Left ventricle myocardium inferior (tissue), 1 donor: Measurements from ENCODE around the gene ELP5. TPM values are rescaled to one million over a fixed set of nuclear protein-coding genes. Genes with fewer than 3 reads are reported as not detected.

ENCODE experiments used
- DNase-seq: peaks from one replicate; pipeline ENCODE4 v3.0.0-alpha.2; 2020
- H3K27ac ChIP-seq: fragments of 200-600 bp; replicated peaks from 2 replicates; pipeline ENCODE4 v1.8.0; 2021
- H3K27me3 ChIP-seq: fragments of 200-600 bp; 2 replicates; pipeline ENCODE4 v1.8.0; 2021; ENCODE audit warnings: low read depth
- H3K36me3 ChIP-seq: fragments of 200-600 bp; 2 replicates; pipeline ENCODE4 v1.8.0; 2021
- H3K4me1 ChIP-seq: fragments of 200-600 bp; 2 replicates; pipeline ENCODE4 v1.8.0; 2021
- H3K4me3 ChIP-seq: fragments of 200-600 bp; 2 replicates; pipeline ENCODE4 v1.8.0; 2021; ENCODE audit warnings: mild to moderate bottlenecking, moderate library complexity
- H3K9me3 ChIP-seq: fragments of 200-600 bp; replicated peaks from 2 replicates; pipeline ENCODE4 v1.8.0; 2021
- intact Hi-C: fragments of 100-400 bp; cut with micrococcal nuclease; formaldehyde crosslinking; loops from one replicate; pipeline ENCODE4 v1.11.0; 2022
- total RNA-seq: library from RNA; stranded (reverse); fragmentation: NEBNext Ultra II Directional; extraction: Animal tissue kit (Norgen Biotek cat#: 25700); gene quantifications from one replicate; pipeline ENCODE4 v1.2.1, GENCODE V29; 2021
- TF ChIP-seq, protein P1 (sequence below): fragments of 200-600 bp; IDR thresholded peaks from 2 replicates; pipeline ENCODE4 v1.8.0; 2021; ENCODE audit warnings: antibody characterized with exemption, mild to moderate bottlenecking, borderline replicate concordance
- donor health status: DM: no; HTN: yes; CAD: no; lungs with severe emphysema.

The ELP5 gene
- total RNA-seq, 1 donor from 2014 or later, result 62.5 TPM

GRCh38 chr17:7232114-7232513 lies 19.9 kb upstream of the ELP5 start:
- TF ChIP-seq, protein P1, sequence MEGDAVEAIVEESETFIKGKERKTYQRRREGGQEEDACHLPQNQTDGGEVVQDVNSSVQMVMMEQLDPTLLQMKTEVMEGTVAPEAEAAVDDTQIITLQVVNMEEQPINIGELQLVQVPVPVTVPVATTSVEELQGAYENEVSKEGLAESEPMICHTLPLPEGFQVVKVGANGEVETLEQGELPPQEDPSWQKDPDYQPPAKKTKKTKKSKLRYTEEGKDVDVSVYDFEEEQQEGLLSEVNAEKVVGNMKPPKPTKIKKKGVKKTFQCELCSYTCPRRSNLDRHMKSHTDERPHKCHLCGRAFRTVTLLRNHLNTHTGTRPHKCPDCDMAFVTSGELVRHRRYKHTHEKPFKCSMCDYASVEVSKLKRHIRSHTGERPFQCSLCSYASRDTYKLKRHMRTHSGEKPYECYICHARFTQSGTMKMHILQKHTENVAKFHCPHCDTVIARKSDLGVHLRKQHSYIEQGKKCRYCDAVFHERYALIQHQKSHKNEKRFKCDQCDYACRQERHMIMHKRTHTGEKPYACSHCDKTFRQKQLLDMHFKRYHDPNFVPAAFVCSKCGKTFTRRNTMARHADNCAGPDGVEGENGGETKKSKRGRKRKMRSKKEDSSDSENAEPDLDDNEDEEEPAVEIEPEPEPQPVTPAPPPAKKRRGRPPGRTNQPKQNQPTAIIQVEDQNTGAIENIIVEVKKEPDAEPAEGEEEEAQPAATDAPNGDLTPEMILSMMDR, result no peak
- peaks cover 55% of the 10 kb centered on the region for H3K36me3 ChIP-seq
- intact Hi-C loops, result no loop called here
- no peak for DNase-seq
- H3K9me3 ChIP-seq, result no peaks in the 10 kb centered on the region
- no peak overlapping the region for H3K27ac ChIP-seq
- peaks cover 51% of the 10 kb centered on the region for H3K4me1 ChIP-seq
- no peak overlapping the region for H3K4me3 ChIP-seq
- H3K27me3 ChIP-seq, result no peaks in the 10 kb centered on the region

GRCh38 chr17:7233701-7234082 lies 18.3 kb upstream of the ELP5 start:
- intact Hi-C loops, result no loop called here
- TF ChIP-seq, protein P1, result no peak
- Histone ChIP-seq H3K4me3 (peak overlapping the region; percentile 79), H3K9me3 (no peaks in the 10 kb centered on the region), H3K4me1 (peaks cover 61% of the 10 kb centered on the region), H3K36me3 (peaks cover 39% of the 10 kb centered on the region), H3K27me3 (no peaks in the 10 kb centered on the region), H3K27ac (peak overlapping the region; percentile 93)
- no peak for DNase-seq

DNA sequence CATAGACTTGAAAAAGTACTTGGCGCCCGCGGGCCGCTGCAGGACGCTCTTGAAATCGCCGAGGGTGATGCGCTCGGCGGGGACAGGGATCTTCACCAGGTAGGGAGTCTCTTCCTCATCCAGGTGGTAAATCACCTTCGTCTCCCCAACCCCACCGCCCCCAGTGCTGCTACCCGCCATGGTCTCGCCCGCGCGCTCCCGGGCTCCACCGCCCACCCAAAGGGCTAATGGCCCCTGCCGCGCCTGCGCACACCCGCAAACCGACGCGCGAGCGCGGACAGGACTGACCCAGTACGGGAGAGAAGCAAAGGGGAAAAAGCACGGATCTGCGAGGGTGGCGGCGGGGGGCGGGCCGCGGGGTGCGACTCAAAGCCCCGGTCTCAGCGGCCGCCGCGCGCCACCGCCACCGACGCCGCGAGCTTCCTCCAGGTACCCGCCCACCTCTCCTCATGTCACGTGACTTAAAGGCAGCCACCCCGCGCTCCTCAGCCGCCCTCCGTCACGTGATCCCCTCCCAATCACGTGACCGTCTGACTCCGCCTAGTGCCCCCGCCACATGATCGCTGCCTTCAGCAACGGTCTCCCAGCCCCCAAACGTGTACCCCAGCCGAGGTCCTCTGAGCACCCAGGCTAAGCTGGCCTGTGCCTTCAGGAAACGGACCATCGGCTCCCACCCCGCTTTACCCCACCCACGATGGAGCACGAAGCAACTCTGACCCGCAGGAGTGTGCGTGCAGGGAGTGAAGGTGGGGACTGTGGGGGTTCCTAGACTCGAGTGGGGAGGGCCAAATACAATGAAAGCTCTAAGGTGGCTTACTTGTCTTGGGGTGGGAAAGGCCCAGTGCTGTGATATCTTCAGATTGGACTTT lies 17.7 kb upstream of the ELP5 start, which contains the start of gene DVL2:
TSS of gene DVL2 (minus strand) at position 435 of the 869 bp plus-strand sequence. CDS start at position 180, 255 bp downstream.
- Histone ChIP-seq H3K27ac (peak within 1 kb of the TSS; percentile 93), H3K27me3 (no peaks in the 10 kb centered on the region), H3K4me1 (peaks cover 67% of the 10 kb centered on the region), H3K36me3 (peaks cover 33% of the 10 kb centered on the region), H3K4me3 (peak within 1 kb of the TSS; percentile 79), H3K9me3 (no peaks in the 10 kb centered on the region)
- TF ChIP-seq, protein P1, result no peak
- intact Hi-C loops, result no loop called here
- DNase-seq, result peak; percentile 96

GRCh38 chr17:7235693-7236665 lies 16.0 kb upstream of the ELP5 start:
- Histone ChIP-seq H3K9me3 (no peaks in the 10 kb centered on the region), H3K36me3 (peaks cover 31% of the 10 kb centered on the region), H3K4me3 (peak overlapping the region; percentile 79), H3K27me3 (no peaks in the 10 kb centered on the region), H3K4me1 (peaks cover 80% of the 10 kb centered on the region), H3K27ac (no peak overlapping the region)
- no peak for DNase-seq
- TF ChIP-seq, protein P1, result no peak
- intact Hi-C loops, result no loop called here

- H3K4me3 ChIP-seq, result peak overlapping the region; percentile 97
- intact Hi-C loops, result no loop called here
These were observed 15.2 kb upstream of the ELP5 start for GRCh38 chr17:7236808-7237207.

More at GRCh38 chr17:7236808-7237207, 15.2 kb upstream of the ELP5 start:
- Histone ChIP-seq H3K4me1 (peaks cover 85% of the 10 kb centered on the region), H3K36me3 (peaks cover 33% of the 10 kb centered on the region), H3K9me3 (no peaks in the 10 kb centered on the region), H3K27me3 (no peaks in the 10 kb centered on the region), H3K27ac (peak overlapping the region; percentile 99)
- TF ChIP-seq, protein P1, result no peak
- DNase-seq, result no peak
